Naive thymus-derived CD4-positive, alpha-beta T cell (primary cell): ENCODE measurements around the gene LYSMD2. TPM values are rescaled to one million over a fixed set of nuclear protein-coding genes. Genes with fewer than 3 reads are reported as not detected.

Experiments
- ATAC-seq: fragments of 150-1000 bp; cut with Tn5 transposase; 2 replicates; pipeline ENCODE4 v1.10.0; 2021; ENCODE audit warnings: mild to moderate bottlenecking, moderate library complexity
- CTCF ChIA-PET: fragments of 350-600 bp; sonication (Branson Sonifier 250); formaldehyde crosslinking; loops from one replicate; lab custom pipeline; 2021; ENCODE audit warnings: antibody characterized with exemption; lab: Charles Lee
- POLR2A ChIA-PET: fragments of 350-600 bp; sonication (Branson Sonifier 250); formaldehyde crosslinking; loops from one replicate; lab custom pipeline; 2021; ENCODE audit warnings: antibody characterized with exemption, inconsistent platforms; lab: Charles Lee
- DNase-seq, 9 donors: peaks; one replicate each; pipeline versions ENCODE4 v3.0.0 to v3.0.0-alpha.2; 2020 to 2022; ENCODE audit warnings: mixed read lengths in 1 of 9
- H3K27ac ChIP-seq: one replicate; pipeline ENCODE4 v1.7.0; 2013; ENCODE audit warnings: mild to moderate bottlenecking, low read depth, low read length, moderate library complexity
- H3K27me3 ChIP-seq, 2 donors: one replicate each; pipeline ENCODE4 v1.7.0; 2013; ENCODE audit warnings: low read length in 2 of 2, mild to moderate bottlenecking in 2 of 2, moderate library complexity in 2 of 2; ENCODE audit not compliant: control insufficient read depth in 2 of 2, insufficient read depth in 2 of 2
- H3K36me3 ChIP-seq, 3 experiments: 1 replicate in 2 of 3; 2 replicates in 1 of 3; pipeline ENCODE4 v1.7.0; 2013; ENCODE audit warnings: low read length in 3 of 3, mild to moderate bottlenecking in 3 of 3, moderate library complexity in 1 of 3; ENCODE audit not compliant: insufficient read depth in 3 of 3, control insufficient read depth in 2 of 3
- H3K4me1 ChIP-seq, 2 donors: one replicate each; pipeline ENCODE4 v1.7.0; 2013; ENCODE audit warnings: low read length in 2 of 2, mild to moderate bottlenecking in 2 of 2, moderate library complexity in 1 of 2; ENCODE audit not compliant: control insufficient read depth in 2 of 2, insufficient read depth in 2 of 2
- H3K4me3 ChIP-seq: 2 replicates; pipeline ENCODE4 v1.7.0; 2013; ENCODE audit warnings: mild to moderate bottlenecking, low read length
- H3K9me3 ChIP-seq, 3 experiments: 1 replicate in 2 of 3; 2 replicates in 1 of 3; pipeline ENCODE4 v1.7.0; 2013; ENCODE audit warnings: low read length in 3 of 3; ENCODE audit not compliant: control insufficient read depth in 2 of 3
- H3K27ac Mint-ChIP-seq, 9 donors: one replicate each; pipeline ENCODE4 v1.8.0; 2020 to 2022; ENCODE audit warnings: mixed read lengths in 9 of 9, mild to moderate bottlenecking in 8 of 9, moderate library complexity in 5 of 9, inconsistent platforms in 2 of 9
- H3K27me3 Mint-ChIP-seq, 5 donors: one replicate each; pipeline ENCODE4 v1.8.0; 2021 to 2022; ENCODE audit warnings: mixed read lengths in 5 of 5, mild to moderate bottlenecking in 1 of 5
- H3K36me3 Mint-ChIP-seq, 5 donors: one replicate each; pipeline ENCODE4 v1.8.0; 2020 to 2022; ENCODE audit warnings: mixed read lengths in 5 of 5, mild to moderate bottlenecking in 3 of 5, inconsistent platforms in 1 of 5
- H3K4me1 Mint-ChIP-seq, 7 donors: one replicate each; pipeline ENCODE4 v1.8.0; 2020 to 2022; ENCODE audit warnings: mixed read lengths in 7 of 7, mild to moderate bottlenecking in 3 of 7, inconsistent platforms in 1 of 7
- H3K4me3 Mint-ChIP-seq, 10 donors: one replicate each; pipeline ENCODE4 v1.8.0; 2020 to 2022; ENCODE audit warnings: mild to moderate bottlenecking in 10 of 10, mixed read lengths in 10 of 10, moderate library complexity in 6 of 10, inconsistent platforms in 2 of 10
- H3K9me3 Mint-ChIP-seq, 11 donors: one replicate each; pipeline ENCODE4 v1.8.0; 2020 to 2022; ENCODE audit warnings: mixed read lengths in 11 of 11, mild to moderate bottlenecking in 4 of 11, inconsistent platforms in 1 of 11, moderate library complexity in 1 of 11
- intact Hi-C, 2 donors: fragments of 100-400 bp; cut with micrococcal nuclease; formaldehyde crosslinking; loops; one replicate each; pipeline ENCODE4 v1.15.1; 2023
- polyA plus RNA-seq, 2 donors: library from polyadenylated mRNA; unstranded; fragments of 300-500 nt; fragmentation: Illumina TruSeq; gene quantifications; one replicate each; pipeline ENCODE4 v1.2.3, GENCODE V29; 2021
- total RNA-seq, 6 experiments: library from RNA in 5 of 6; stranded (reverse) in 5 of 6; gene quantifications; 1 replicate in 5 of 6; 2 replicates in 1 of 6; pipeline ENCODE4 v1.2.3 and lab custom pipeline; 2021 to 2026

LYSMD2 gene
- total and polyA plus RNA-seq, 7 experiments from 2014 or later = 12.5 to 46.8 (median 31.7) TPM

- CTCF ChIA-PET = no interaction called here
- H3K9me3 Mint-ChIP-seq = peaks cover 0 to 4% (median 0%) of the 10 kb centered on the region in 11 donors
- intact Hi-C loops = no loop called here
These were observed 40.9 kb downstream of the LYSMD2 start for GRCh38 chr15:51696566-51696965.

DNA sequence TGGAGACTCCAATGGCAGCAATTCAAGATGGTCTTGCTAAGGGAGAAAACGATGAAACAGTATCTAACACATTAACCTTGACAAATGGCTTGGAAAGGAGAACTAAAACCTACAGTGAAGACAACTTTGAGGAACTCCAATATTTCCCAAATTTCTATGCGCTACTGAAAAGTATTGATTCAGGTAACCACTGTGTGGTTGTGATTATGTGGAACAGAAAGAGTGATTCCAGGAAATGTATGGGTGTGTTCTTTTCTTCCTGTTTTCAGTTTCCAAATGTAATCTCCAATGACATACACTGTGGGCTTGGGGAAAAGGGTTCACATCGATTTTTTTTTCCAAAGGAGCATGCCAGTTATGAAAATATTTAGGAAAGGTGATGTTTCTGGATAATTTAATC lies 45.3 kb downstream of the LYSMD2 start:
- Mint-ChIP-seq H3K4me1 (peaks cover 9 to 29% (median 20%) of the 10 kb centered on the region in 7 donors), H3K27me3 (peaks cover 11 to 58% (median 15%) of the 10 kb centered on the region in 5 donors), H3K27ac (no peak overlapping the region), H3K4me3 (peak overlapping the region in 2 of 10 donors; percentile 8 to 35), H3K36me3 (peaks cover 0 to 6% (median 0%) of the 10 kb centered on the region in 5 donors), H3K9me3 (peaks cover 0 to 1% (median 0%) of the 10 kb centered on the region in 11 donors)
- intact Hi-C loops = no loop called here
- no peaks in the 10 kb centered on the region for H3K27me3 ChIP-seq
- POLR2A ChIA-PET = no interaction called here
- H3K9me3 ChIP-seq = no peaks in the 10 kb centered on the region
- ATAC-seq = no peak
- DNase-seq = no peak
- CTCF ChIA-PET = interaction anchor here (0.6 kb wide), 1 partner anchor 63 kb away, joined by 3 read pairs; no protein-coding TSS in a partner anchor
- H3K4me3 ChIP-seq = no peak overlapping the region
- no peak overlapping the region for H3K27ac ChIP-seq
- no peaks in the 10 kb centered on the region for H3K36me3 ChIP-seq
- peaks cover 0 to 11% of the 10 kb centered on the region in 2 donors for H3K4me1 ChIP-seq

More at GRCh38 chr15:51696566-51696965, 40.9 kb downstream of the LYSMD2 start:
- Mint-ChIP-seq H3K4me1 (peaks cover 3 to 23% (median 14%) of the 10 kb centered on the region in 7 donors), H3K27ac (no peak overlapping the region), H3K27me3 (peaks cover 4 to 50% (median 12%) of the 10 kb centered on the region in 5 donors), H3K36me3 (peaks cover 0 to 4% (median 0%) of the 10 kb centered on the region in 5 donors), H3K4me3 (no peak overlapping the region)
- POLR2A ChIA-PET = no interaction called here
- DNase-seq (no peak), ATAC-seq (no peak)
- peaks cover 0 to 11% of the 10 kb centered on the region in 2 donors for H3K4me1 ChIP-seq
- no peaks in the 10 kb centered on the region for H3K36me3 ChIP-seq
- no peaks in the 10 kb centered on the region for H3K27me3 ChIP-seq
- no peaks in the 10 kb centered on the region for H3K9me3 ChIP-seq
- no peak overlapping the region for H3K4me3 ChIP-seq
- no peak overlapping the region for H3K27ac ChIP-seq

DNA sequence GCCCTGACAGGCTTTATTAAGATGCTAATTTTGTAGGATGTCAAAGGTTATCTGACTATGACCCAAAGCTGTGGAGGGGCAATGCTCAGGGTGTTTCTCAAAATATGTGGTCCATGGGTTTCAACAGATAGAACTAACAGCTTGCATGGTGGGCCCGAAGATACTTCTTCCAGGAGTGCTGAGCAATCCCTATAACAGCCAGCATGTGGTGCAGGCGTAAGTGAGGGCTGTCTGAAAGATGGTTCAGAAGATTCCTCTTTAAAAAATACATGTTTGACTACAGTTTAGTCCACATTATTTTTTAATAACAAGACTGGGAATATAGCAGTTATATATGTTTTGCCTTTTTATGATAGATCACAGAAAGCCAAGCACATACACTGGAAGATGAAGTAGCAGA lies 48.6 kb downstream of the LYSMD2 start:
- H3K27me3 Mint-ChIP-seq = peaks cover 26 to 81% (median 31%) of the 10 kb centered on the region in 5 donors
- no peak overlapping the region for H3K27ac ChIP-seq
- no peak overlapping the region for H3K27ac Mint-ChIP-seq
- ChIA-PET POLR2A (interaction anchor here (1.1 kb wide), 1 partner anchor 43 kb away, joined by 4 read pairs; no protein-coding TSS in a partner anchor), CTCF (interaction anchor here (1.3 kb wide), 1 partner anchor 87 kb away, joined by 5 read pairs; no protein-coding TSS in a partner anchor)
- no peak for DNase-seq
- peaks cover 9 to 27% (median 20%) of the 10 kb centered on the region in 7 donors for H3K4me1 Mint-ChIP-seq
- no peak overlapping the region for H3K4me3 Mint-ChIP-seq
- H3K27me3 ChIP-seq = no peaks in the 10 kb centered on the region
- H3K4me3 ChIP-seq = no peak overlapping the region
- no peaks in the 10 kb centered on the region for H3K36me3 ChIP-seq
- H3K9me3 ChIP-seq = no peaks in the 10 kb centered on the region
- peaks cover 0 to 6% (median 0%) of the 10 kb centered on the region in 5 donors for H3K36me3 Mint-ChIP-seq
- H3K9me3 Mint-ChIP-seq = peaks cover 0 to 3% (median 0%) of the 10 kb centered on the region in 11 donors
- ATAC-seq = no peak
- H3K4me1 ChIP-seq = peaks cover 0 to 11% of the 10 kb centered on the region in 2 donors
- intact Hi-C loops = loop anchor here in 1 of 2 donors (1.0 kb wide), 2 partner anchors 46 to 87 kb away; no protein-coding TSS in a partner anchor

DNA sequence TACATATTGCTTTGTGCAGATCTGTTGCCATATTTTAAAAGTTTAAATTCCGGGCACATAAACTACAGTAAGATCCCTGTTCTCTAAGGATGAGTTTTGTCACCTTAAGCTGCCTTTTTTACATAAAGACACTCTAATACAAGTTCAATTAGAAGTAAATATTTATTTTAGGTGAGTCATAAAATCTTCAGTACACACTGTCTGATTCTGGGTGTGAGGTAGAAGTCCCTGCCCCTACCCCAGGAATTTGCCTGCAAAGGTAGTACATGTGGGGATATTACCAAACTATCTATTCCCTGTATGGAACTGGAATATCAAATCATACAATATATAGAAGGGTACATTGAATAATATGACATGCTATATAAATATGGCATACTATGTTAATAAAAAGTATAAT lies 49.9 kb downstream of the LYSMD2 start:
- Mint-ChIP-seq H3K4me1 (peaks cover 5 to 17% (median 16%) of the 10 kb centered on the region in 7 donors), H3K36me3 (peaks cover 0 to 3% (median 0%) of the 10 kb centered on the region in 5 donors), H3K4me3 (no peak overlapping the region), H3K9me3 (peaks cover 0 to 6% (median 0%) of the 10 kb centered on the region in 11 donors), H3K27me3 (peaks cover 38 to 81% (median 42%) of the 10 kb centered on the region in 5 donors), H3K27ac (no peak overlapping the region)
- peaks cover 0 to 8% of the 10 kb centered on the region in 2 donors for H3K4me1 ChIP-seq
- ATAC-seq = no peak
- H3K9me3 ChIP-seq = no peaks in the 10 kb centered on the region
- ChIA-PET POLR2A (no interaction called here), CTCF (no interaction called here)
- intact Hi-C loops = no loop called here
- no peak for DNase-seq
- H3K36me3 ChIP-seq = no peaks in the 10 kb centered on the region
- H3K27ac ChIP-seq = no peak overlapping the region
- no peak overlapping the region for H3K4me3 ChIP-seq
- H3K27me3 ChIP-seq = no peaks in the 10 kb centered on the region

DNA sequence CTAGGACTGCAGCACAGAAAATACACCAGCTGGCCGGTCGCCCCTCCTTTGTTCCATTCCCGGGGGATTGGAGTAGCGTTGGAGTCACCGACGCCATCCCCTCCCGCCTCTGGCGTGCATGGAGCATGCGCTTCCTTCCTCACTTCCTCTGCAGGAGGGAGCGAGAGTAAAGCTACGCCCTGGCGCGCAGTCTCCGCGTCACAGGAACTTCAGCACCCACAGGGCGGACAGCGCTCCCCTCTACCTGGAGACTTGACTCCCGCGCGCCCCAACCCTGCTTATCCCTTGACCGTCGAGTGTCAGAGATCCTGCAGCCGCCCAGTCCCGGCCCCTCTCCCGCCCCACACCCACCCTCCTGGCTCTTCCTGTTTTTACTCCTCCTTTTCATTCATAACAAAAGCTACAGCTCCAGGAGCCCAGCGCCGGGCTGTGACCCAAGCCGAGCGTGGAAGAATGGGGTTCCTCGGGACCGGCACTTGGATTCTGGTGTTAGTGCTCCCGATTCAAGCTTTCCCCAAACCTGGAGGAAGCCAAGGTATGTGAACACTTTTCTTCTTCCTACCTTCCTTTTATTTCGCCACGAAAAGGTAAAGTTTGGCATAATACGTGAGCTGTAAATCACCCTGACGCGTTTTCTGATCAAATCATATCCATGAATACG lies 56.0 kb downstream of the LYSMD2 start, which contains the start of gene SCG3:
TSS of gene SCG3 (plus strand) at position 201 of the 661 bp plus-strand sequence. CDS start at position 454, 253 bp downstream.
- H3K36me3 Mint-ChIP-seq = no peaks in the 10 kb centered on the region
- peak within 1 kb of the TSS in 3 of 9 donors; percentile 15 to 53 (median 51) for H3K27ac Mint-ChIP-seq
- H3K9me3 ChIP-seq = no peaks in the 10 kb centered on the region
- H3K4me1 ChIP-seq = no peaks in the 10 kb centered on the region
- no peaks in the 10 kb centered on the region for H3K36me3 ChIP-seq
- intact Hi-C loops = loop anchor here in 1 of 2 donors (5.0 kb wide), 1 partner anchor 56 kb away; the partner anchor contains the start of gene LYSMD2
- peak within 1 kb of the TSS in 2 of 10 donors; percentile 17 to 49 for H3K4me3 Mint-ChIP-seq
- H3K27me3 Mint-ChIP-seq = peaks cover 47 to 66% (median 54%) of the 10 kb centered on the region in 5 donors
- no peak within 1 kb of the TSS for H3K27ac ChIP-seq
- peak; percentile 18 to 68 (median 42) for DNase-seq
- POLR2A ChIA-PET = interaction anchor here (2.3 kb wide), 1 partner anchor 57 kb away, joined by 7 read pairs; the partner anchor contains the start of gene LYSMD2
- CTCF ChIA-PET = no interaction called here
- ATAC-seq = peak; percentile 79
- H3K27me3 ChIP-seq = no peaks in the 10 kb centered on the region
- peaks cover 0 to 7% (median 0%) of the 10 kb centered on the region in 7 donors for H3K4me1 Mint-ChIP-seq
- peaks cover 0 to 11% (median 2%) of the 10 kb centered on the region in 11 donors for H3K9me3 Mint-ChIP-seq
- H3K4me3 ChIP-seq = no peak within 1 kb of the TSS

DNA sequence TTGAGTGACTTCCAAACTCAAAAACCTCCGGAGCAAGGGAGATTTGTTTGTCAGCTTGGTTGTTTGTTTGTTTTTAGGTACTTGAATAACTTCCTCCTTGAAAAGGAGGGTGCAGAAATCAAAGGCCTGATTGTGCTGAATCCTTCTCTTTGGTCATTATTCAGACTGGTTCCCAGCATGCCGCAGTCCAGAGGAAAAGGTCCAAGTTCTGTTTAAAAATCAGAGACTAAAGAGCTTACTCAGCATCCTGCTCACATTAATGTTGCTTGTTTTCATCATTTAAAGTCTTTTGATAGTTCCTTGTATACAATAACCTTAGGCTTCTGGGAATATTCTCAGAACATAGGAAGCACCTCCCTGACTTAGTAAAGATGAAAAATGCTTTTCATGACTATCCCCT lies 57.1 kb downstream of the LYSMD2 start:
- Mint-ChIP-seq H3K27me3 (peaks cover 42 to 65% (median 47%) of the 10 kb centered on the region in 5 donors), H3K36me3 (no peaks in the 10 kb centered on the region), H3K4me1 (peaks cover 0 to 7% (median 0%) of the 10 kb centered on the region in 7 donors), H3K27ac (peak overlapping the region in 1 of 9 donors; percentile 15), H3K4me3 (no peak overlapping the region), H3K9me3 (peaks cover 0 to 11% (median 2%) of the 10 kb centered on the region in 11 donors)
- ChIA-PET CTCF (no interaction called here), POLR2A (interaction anchor here (2.3 kb wide), 1 partner anchor 58 kb away, joined by 7 read pairs; the partner anchor contains the start of gene LYSMD2)
- ATAC-seq = no peak
- Histone ChIP-seq H3K27ac (no peak overlapping the region), H3K36me3 (no peaks in the 10 kb centered on the region), H3K4me3 (no peak overlapping the region), H3K27me3 (no peaks in the 10 kb centered on the region), H3K4me1 (no peaks in the 10 kb centered on the region), H3K9me3 (no peaks in the 10 kb centered on the region)
- intact Hi-C loops = loop anchor here in 1 of 2 donors (5.0 kb wide), 1 partner anchor 57 kb away; the partner anchor contains the start of gene LYSMD2
- DNase-seq = no peak
